Thyroid gland (tissue), 4 donors: ENCODE data around the gene EDNRA.

ENCODE experiments used
- CTCF ChIP-seq, 6 experiments: fragments of 200-600 bp in 3 of 6; fragments of 450-650 bp in 3 of 6; sonication (generic) in 3 of 6; IDR thresholded peaks; one replicate each; pipeline ENCODE4 v1.5.1; 2016 to 2019; ENCODE audit warnings: antibody characterized with exemption in 6 of 6, mild to moderate bottlenecking in 2 of 6, inconsistent platforms in 1 of 6, moderate library complexity in 1 of 6
- POLR2A ChIP-seq, 2 donors: fragments of 450-650 bp; IDR thresholded peaks; one replicate each; pipeline ENCODE4 v1.6.1; 2017; ENCODE audit warnings: antibody characterized with exemption in 2 of 2, mild to moderate bottlenecking in 2 of 2, moderate library complexity in 1 of 2

DNA sequence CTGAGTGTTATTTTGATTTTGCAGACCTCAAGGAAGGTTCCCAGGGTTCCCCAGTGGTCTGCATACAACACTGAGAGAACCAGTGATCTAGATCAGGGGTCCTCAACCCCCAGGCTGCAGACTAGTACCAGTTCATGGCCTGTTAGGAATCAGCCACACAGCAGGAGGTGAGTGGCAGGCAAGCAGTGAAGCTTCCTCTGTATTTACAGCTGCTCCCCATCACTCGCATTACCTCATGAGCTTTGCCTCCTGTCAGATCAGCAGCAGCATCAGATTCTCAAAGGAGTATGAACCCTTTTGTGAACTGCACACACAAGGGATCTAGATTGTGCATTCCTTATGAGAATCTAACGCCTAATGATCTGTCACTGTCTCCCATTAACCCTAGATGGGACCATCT, 28.5 kb downstream of the EDNRA start:
- TF ChIP-seq POLR2A (IDR thresholded peaks at IDR 0.05), result no peak
- TF ChIP-seq CTCF (IDR thresholded peaks at IDR 0.05), result no peak
